GM12878 (cell line): ENCODE results near the gene BEAN1. TPM values are rescaled to one million over a fixed set of nuclear protein-coding genes. Genes with fewer than 3 reads are reported as not detected.
"Not testable (repeated sequence)": the region's sequence is repeated elsewhere in the genome, so short reads cannot be mapped to it uniquely, and the experiment has no call there.

Source experiments
- ATAC-seq: fragments of 200-7000 bp; cut with Tn5 transposase; 3 replicates; pipeline ENCODE4 v1.9.1; 2020; ENCODE audit warnings: mild to moderate bottlenecking, moderate library complexity
- BruUV-seq: library from RNA; stranded (reverse); fragments of 400-500 nt; replicated peaks from 2 replicates; lab custom pipeline; 2021; lab: Mats Ljungman, UMichigan
- CTCF ChIA-PET: fragments of 300-600 bp; sonication (Branson Sonifier 250); formaldehyde crosslinking; extraction: SDS; loops from one replicate; lab custom pipeline; 2021; ENCODE audit warnings: inconsistent platforms; lab: Yijun Ruan, JAX
- POLR2A ChIA-PET: fragments of 350-600 bp; formaldehyde crosslinking; extraction: SDS; loops from one replicate; lab custom pipeline; 2021; ENCODE audit warnings: inconsistent platforms; lab: Charles Lee
- RAD21 ChIA-PET: fragments of 300-600 bp; sonication (Branson Sonifier 250); formaldehyde crosslinking; loops from one replicate; lab custom pipeline; 2023; ENCODE audit warnings: antibody characterized with exemption; ENCODE audit not compliant: unreplicated experiment; lab: Charles Lee
- SMC1A ChIA-PET: fragments of 300-600 bp; sonication (Branson Sonifier 250); formaldehyde crosslinking; loops from one replicate; lab custom pipeline; 2023; ENCODE audit not compliant: unreplicated experiment, uncharacterized antibody; lab: Charles Lee
- DNase-seq: peaks from one replicate; pipeline ENCODE4 v3.0.0-alpha.2; 2011; ENCODE audit warnings: low read depth, low spot score
- FAIRE-seq: peaks from 3 replicates; lab custom pipeline; 2011; peaks lifted over from hg19 to GRCh38; lab: Jason Lieb, UNC
- H2AFZ ChIP-seq: 2 replicates; pipeline ENCODE4 v1.6.0; 2011; ENCODE audit warnings: low read depth, low read length, control low read depth; ENCODE audit not compliant: control insufficient read depth
- H3K27ac ChIP-seq: 2 replicates; pipeline ENCODE4 v1.5.1; 2011; ENCODE audit warnings: control low read depth; ENCODE audit not compliant: control insufficient read depth, insufficient read depth
- H3K27me3 ChIP-seq, 2 experiments: replicated peaks in 1 of 2; 2 replicates each; pipeline versions ENCODE4 v1.6.0 to v1.6.1; 2011; ENCODE audit warnings: low read length in 1 of 2; ENCODE audit not compliant: control insufficient read depth in 2 of 2, insufficient read depth in 2 of 2
- H3K36me3 ChIP-seq, 2 experiments: 2 replicates each; pipeline ENCODE4 v1.5.1; 2011; ENCODE audit warnings: low read length in 1 of 2; ENCODE audit not compliant: control insufficient read depth in 2 of 2, insufficient read depth in 2 of 2
- H3K4me1 ChIP-seq: 2 replicates; pipeline ENCODE4 v1.6.1; 2011; ENCODE audit warnings: mild to moderate bottlenecking, low read length, moderate library complexity, mixed read lengths; ENCODE audit not compliant: control insufficient read depth, insufficient read depth
- H3K4me2 ChIP-seq: 2 replicates; pipeline ENCODE4 v1.6.0; 2011; ENCODE audit warnings: control low read depth; ENCODE audit not compliant: control insufficient read depth, insufficient read depth
- H3K4me3 ChIP-seq: fragments of 200-600 bp; sonication (generic); 2 replicates; pipeline ENCODE4 v1.5.1; 2016
- H3K79me2 ChIP-seq: 2 replicates; pipeline ENCODE4 v1.6.0; 2011; ENCODE audit warnings: low read length; ENCODE audit not compliant: control insufficient read depth, insufficient read depth
- H3K9ac ChIP-seq: 2 replicates; pipeline ENCODE4 v1.8.0; 2011; ENCODE audit warnings: low read length, control low read depth, mixed read lengths; ENCODE audit not compliant: control insufficient read depth, insufficient read depth
- H3K9me3 ChIP-seq: replicated peaks from 3 replicates; pipeline ENCODE4 v1.5.1; 2011; ENCODE audit warnings: mild to moderate bottlenecking, low read length; ENCODE audit not compliant: control insufficient read depth, insufficient read depth
- H4K20me1 ChIP-seq: 2 replicates; pipeline ENCODE4 v1.6.0; 2011; ENCODE audit not compliant: control insufficient read depth, insufficient read depth
- ASH2L ChIP-seq: fragments of 300-600, 200-600 bp; sonication (generic); IDR thresholded peaks from 2 replicates; pipeline ENCODE4 v1.6.1; 2017; ENCODE audit warnings: low read depth, mild to moderate bottlenecking, borderline replicate concordance
- BMI1 ChIP-seq: fragments of 450-650 bp; IDR thresholded peaks from 2 replicates; pipeline ENCODE4 v1.6.1; 2016; ENCODE audit warnings: mild to moderate bottlenecking, moderate library complexity, borderline replicate concordance
- PAX8 ChIP-seq: fragments of 450-650 bp; IDR thresholded peaks from 2 replicates; pipeline ENCODE4 v1.6.1; 2017; ENCODE audit warnings: mild to moderate bottlenecking, moderate library complexity
- YBX1 ChIP-seq: fragments of 450-650 bp; IDR thresholded peaks from 2 replicates; pipeline ENCODE4 v1.6.1; 2016; ENCODE audit warnings: antibody characterized with exemption
- WGBS: methylation state at CpG from one replicate; pipeline ENCODE4 v1.1.6; 2016; ENCODE audit warnings: low lambda C conversion rate; ENCODE audit not compliant: insufficient replicate concordance, insufficient coverage; ENCODE audit errors: missing lambda C conversion rate; 5-methylcytosine and 5-hydroxymethylcytosine counted together
- in situ Hi-C: fragments of 300-500 bp; cut with MboI; formaldehyde crosslinking; loops from 9 replicates; pipeline ENCODE4 v1.14.3; 2018; ENCODE audit warnings: mixed read lengths
- intact Hi-C: fragments of 100-400 bp; cut with micrococcal nuclease; formaldehyde crosslinking; loops from one replicate; pipeline ENCODE4 v1.14.2; 2022; ENCODE audit not compliant: unreplicated experiment
- polyA plus RNA-seq, 11 experiments: library from polyadenylated mRNA; depleted of rRNA in 4 of 11; unstranded in 6 of 11; stranded (reverse) in 5 of 11; fragments of >200 nt; fragmentation: Nextera tagmentation in 4 of 11; fragmentation: Illumina TruSeq in 1 of 11; extraction: Ambion mirVana in 4 of 11; extraction: Trizol in 1 of 11; gene quantifications; 1 replicate in 1 of 11; 2 replicates in 10 of 11; pipeline versions ENCODE4 v1.2.1 to v1.2.3, GENCODE V29; 2011 to 2016; ENCODE audit warnings: inconsistent platforms in 2 of 11, missing spikeins in 2 of 11, low read depth in 1 of 11
- total RNA-seq, 4 experiments: library from RNA; depleted of rRNA in 3 of 4; stranded (reverse); fragments of >200 nt in 3 of 4; fragmentation: Illumina TruSeq in 1 of 4; extraction: Trizol in 1 of 4; gene quantifications; 2 replicates each; pipeline versions ENCODE4 v1.2.1 to v1.2.3, GENCODE V29; 2013 to 2021
- TF ChIP-seq, protein P1 (sequence below): fragments of 450-650 bp; IDR thresholded peaks from 2 replicates; pipeline ENCODE4 v1.6.1; 2014; ENCODE audit warnings: mild to moderate bottlenecking
- TF ChIP-seq, protein P2 (sequence below): fragments of 450-650 bp; IDR thresholded peaks from 2 replicates; pipeline ENCODE4 v1.6.1; 2018; ENCODE audit warnings: borderline replicate concordance, mild to moderate bottlenecking; ENCODE audit not compliant: partially characterized antibody

BEAN1 gene
- total and polyA plus RNA-seq, 10 of the 15 experiments (the other 5 are each of a cell fraction or from before 2014, with no cell fraction given), result not detected

DNA sequence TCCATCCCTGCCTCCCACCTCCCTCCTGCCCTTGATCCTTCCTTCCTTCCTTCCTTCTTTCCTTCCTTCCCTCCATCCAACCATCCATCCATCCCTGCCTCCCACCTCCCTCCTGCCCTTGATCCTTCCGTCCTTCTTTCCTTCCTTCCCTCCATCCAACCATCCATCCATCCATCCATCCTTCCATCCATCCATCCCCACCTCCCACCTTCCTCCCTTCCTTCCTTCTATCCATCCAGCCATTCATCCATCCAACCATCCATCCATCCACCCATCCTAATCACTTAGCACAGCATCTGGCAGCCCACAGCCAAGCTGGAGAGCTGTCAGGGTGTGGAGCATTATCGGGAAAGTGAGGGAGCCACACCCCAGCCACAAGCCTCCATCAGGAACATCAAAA, 68.3 kb downstream of the BEAN1 start:
- intact Hi-C loops, result no loop called here
- Histone ChIP-seq H4K20me1 (no peaks in the 10 kb centered on the region), H3K79me2 (no peaks in the 10 kb centered on the region), H3K27ac (no peak overlapping the region), H3K4me2 (no peak overlapping the region), H3K4me1 (no peaks in the 10 kb centered on the region), H3K9ac (no peak overlapping the region), H3K9me3 (no peaks in the 10 kb centered on the region; the same call in 2 of the 3 replicates), H3K4me3 (no peak overlapping the region), H3K36me3 (no peaks in the 10 kb centered on the region), H2AFZ (no peak overlapping the region), H3K27me3 (no peaks in the 10 kb centered on the region; a peak in 2 of 4 replicates)
- ChIA-PET RAD21 (no interaction called here), POLR2A (no interaction called here), CTCF (no interaction called here), SMC1A (no interaction called here)
- FAIRE-seq (no peak), DNase-seq (no peak), ATAC-seq (no peak)
- in situ Hi-C loops, result no loop called here
- no peak for TF ChIP-seq BMI1
- TF ChIP-seq YBX1, result no peak
- TF ChIP-seq, protein P1, sequence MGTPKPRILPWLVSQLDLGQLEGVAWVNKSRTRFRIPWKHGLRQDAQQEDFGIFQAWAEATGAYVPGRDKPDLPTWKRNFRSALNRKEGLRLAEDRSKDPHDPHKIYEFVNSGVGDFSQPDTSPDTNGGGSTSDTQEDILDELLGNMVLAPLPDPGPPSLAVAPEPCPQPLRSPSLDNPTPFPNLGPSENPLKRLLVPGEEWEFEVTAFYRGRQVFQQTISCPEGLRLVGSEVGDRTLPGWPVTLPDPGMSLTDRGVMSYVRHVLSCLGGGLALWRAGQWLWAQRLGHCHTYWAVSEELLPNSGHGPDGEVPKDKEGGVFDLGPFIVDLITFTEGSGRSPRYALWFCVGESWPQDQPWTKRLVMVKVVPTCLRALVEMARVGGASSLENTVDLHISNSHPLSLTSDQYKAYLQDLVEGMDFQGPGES, result no peak
- TF ChIP-seq PAX8, result no peak
- TF ChIP-seq ASH2L, result no peak
- TF ChIP-seq, protein P2, sequence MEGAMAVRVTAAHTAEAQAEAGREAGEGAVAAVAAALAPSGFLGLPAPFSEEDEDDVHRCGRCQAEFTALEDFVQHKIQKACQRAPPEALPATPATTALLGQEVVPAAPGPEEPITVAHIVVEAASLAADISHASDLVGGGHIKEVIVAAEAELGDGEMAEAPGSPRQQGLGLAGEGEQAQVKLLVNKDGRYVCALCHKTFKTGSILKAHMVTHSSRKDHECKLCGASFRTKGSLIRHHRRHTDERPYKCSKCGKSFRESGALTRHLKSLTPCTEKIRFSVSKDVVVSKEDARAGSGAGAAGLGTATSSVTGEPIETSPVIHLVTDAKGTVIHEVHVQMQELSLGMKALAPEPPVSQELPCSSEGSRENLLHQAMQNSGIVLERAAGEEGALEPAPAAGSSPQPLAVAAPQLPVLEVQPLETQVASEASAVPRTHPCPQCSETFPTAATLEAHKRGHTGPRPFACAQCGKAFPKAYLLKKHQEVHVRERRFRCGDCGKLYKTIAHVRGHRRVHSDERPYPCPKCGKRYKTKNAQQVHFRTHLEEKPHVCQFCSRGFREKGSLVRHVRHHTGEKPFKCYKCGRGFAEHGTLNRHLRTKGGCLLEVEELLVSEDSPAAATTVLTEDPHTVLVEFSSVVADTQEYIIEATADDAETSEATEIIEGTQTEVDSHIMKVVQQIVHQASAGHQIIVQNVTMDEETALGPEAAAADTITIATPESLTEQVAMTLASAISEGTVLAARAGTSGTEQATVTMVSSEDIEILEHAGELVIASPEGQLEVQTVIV, result no peak
- BruUV-seq, result no TSS peak
- WGBS, result 63% methylated on average over 2 of the region's 2 CpGs

DNA sequence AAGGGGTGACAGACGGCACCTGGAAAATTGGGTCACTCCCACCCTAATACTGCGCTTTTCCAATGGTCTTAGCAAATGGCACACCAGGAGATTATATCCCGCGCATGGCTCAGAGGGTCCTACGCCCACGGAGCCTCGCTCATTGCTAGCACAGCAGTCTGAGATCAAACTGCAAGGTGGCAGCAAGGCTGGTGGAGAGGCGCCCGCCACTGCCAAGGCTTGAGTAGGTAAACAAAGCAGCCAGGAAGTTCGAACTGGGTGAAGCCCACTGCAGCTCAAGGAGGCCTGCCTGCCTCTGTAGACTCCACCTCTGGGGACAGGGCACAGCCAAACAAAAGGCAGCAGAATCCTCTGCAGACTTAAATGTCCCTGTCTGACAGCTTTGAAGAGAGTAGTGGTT, 69.1 kb downstream of the BEAN1 start:
- CTCF ChIA-PET, H3K9ac ChIP-seq, H3K27ac ChIP-seq, H3K9me3 ChIP-seq, POLR2A ChIA-PET, BruUV-seq, H4K20me1 ChIP-seq, H3K4me1 ChIP-seq, H3K79me2 ChIP-seq, SMC1A ChIA-PET, H3K4me2 ChIP-seq, intact Hi-C loops, H3K36me3 ChIP-seq, FAIRE-seq, H3K4me3 ChIP-seq, H3K27me3 ChIP-seq, DNase-seq, H2AFZ ChIP-seq, in situ Hi-C loops, ATAC-seq, RAD21 ChIA-PET: not testable (repeated sequence)
- WGBS, result 55% methylated on average over 8 of the region's 10 CpGs

DNA sequence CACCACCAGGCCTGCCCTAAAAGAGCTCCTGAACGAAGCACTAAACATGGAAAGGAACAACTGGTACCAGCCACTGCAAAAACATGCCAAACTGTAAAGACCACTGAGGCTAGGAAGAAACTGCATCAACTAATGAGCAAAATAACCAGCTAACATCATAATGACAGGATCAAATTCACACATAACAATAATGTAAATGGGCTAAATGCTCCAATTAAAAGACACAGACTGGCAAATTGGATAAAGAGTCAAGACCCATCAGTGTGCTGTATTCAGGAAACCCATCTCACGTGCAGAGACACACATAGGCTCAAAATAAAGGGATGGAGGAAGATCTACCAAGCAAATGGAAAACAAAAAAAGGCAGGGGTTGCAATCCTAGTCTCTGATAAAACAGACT, 70.8 kb downstream of the BEAN1 start:
- H3K9ac ChIP-seq, H3K36me3 ChIP-seq, H2AFZ ChIP-seq, H3K79me2 ChIP-seq, FAIRE-seq, POLR2A ChIA-PET, CTCF ChIA-PET, SMC1A ChIA-PET, DNase-seq, H3K4me1 ChIP-seq, H3K27me3 ChIP-seq, BruUV-seq, RAD21 ChIA-PET, H3K9me3 ChIP-seq, H3K27ac ChIP-seq, H4K20me1 ChIP-seq, H3K4me3 ChIP-seq, ATAC-seq, H3K4me2 ChIP-seq, intact Hi-C loops, in situ Hi-C loops: not testable (repeated sequence)
- 7% methylated on average over 1 of the region's 2 CpGs for WGBS
